K562 (cell line): Measurements from ENCODE around the gene F12. TPM values are rescaled to one million over a fixed set of nuclear protein-coding genes. Genes with fewer than 3 reads are reported as not detected.

Experiments
- ATAC-seq: fragments of 200-7000 bp; cut with Tn5 transposase; 3 replicates; pipeline ENCODE4 v1.9.1; 2020; ENCODE audit warnings: moderate library complexity
- BruUV-seq: library from RNA; stranded (reverse); fragments of 400-500 nt; replicated peaks from 2 replicates; lab custom pipeline; 2021; lab: Mats Ljungman, UMichigan
- CTCF ChIA-PET: fragments of 300-600 bp; formaldehyde crosslinking; extraction: SDS; loops from one replicate; lab custom pipeline; 2021; ENCODE audit warnings: low intra/inter-chr PET ratio; lab: Yijun Ruan, JAX
- POLR2A ChIA-PET: fragments of 300-600, 350-650 bp; sonication (Branson Sonifier 250); formaldehyde crosslinking; extraction: SDS; loops from one replicate; lab custom pipeline; 2021; ENCODE audit warnings: antibody characterized with exemption, inconsistent platforms; lab: Yijun Ruan, JAX
- DNase-seq, 4 experiments: peaks; one replicate each; pipeline versions ENCODE4 v3.0.0 to v3.0.0-alpha.2; 2011 to 2018; ENCODE audit warnings: low spot score in 3 of 4, mixed read lengths in 3 of 4; ENCODE audit errors: extremely low read depth in 1 of 4
- FAIRE-seq: peaks from 2 replicates; lab custom pipeline; 2011; peaks lifted over from hg19 to GRCh38; lab: Jason Lieb, UNC
- H2AFZ ChIP-seq: 2 replicates; pipeline ENCODE4 v1.6.0; 2011; ENCODE audit warnings: low read depth, low read length, control low read depth, inconsistent platforms
- H3K27ac ChIP-seq: fragments of 200-600 bp; 3 replicates; pipeline ENCODE4 v1.8.0; 2011; ENCODE audit warnings: low read depth, mild to moderate bottlenecking, control low read depth, inconsistent platforms, low read length, moderate library complexity, mixed read lengths; ENCODE audit errors: extremely low read depth
- H3K27me3 ChIP-seq, 2 experiments: fragments of 300-600 bp in 1 of 2; 2 replicates in 1 of 2; 3 replicates in 1 of 2; pipeline versions ENCODE4 v1.6.0 to v1.8.0; 2011; ENCODE audit warnings: inconsistent platforms in 2 of 2, low read length in 2 of 2, mild to moderate bottlenecking in 1 of 2, mixed read lengths in 1 of 2, moderate library complexity in 1 of 2; ENCODE audit not compliant: control insufficient read depth in 2 of 2, insufficient read depth in 2 of 2
- H3K36me3 ChIP-seq: fragments of 300-600 bp; 3 replicates; pipeline ENCODE4 v1.8.0; 2011; ENCODE audit warnings: mild to moderate bottlenecking, low read length, inconsistent platforms; ENCODE audit not compliant: control insufficient read depth, insufficient read depth
- H3K4me1 ChIP-seq, 2 experiments: fragments of 200-600 bp in 1 of 2; replicated peaks in 1 of 2; 2 replicates in 1 of 2; 3 replicates in 1 of 2; pipeline versions ENCODE4 v1.5.1 to v1.8.0; 2011; ENCODE audit warnings: inconsistent platforms in 2 of 2, low read length in 2 of 2, mild to moderate bottlenecking in 1 of 2, mixed read lengths in 1 of 2, moderate library complexity in 1 of 2; ENCODE audit not compliant: control insufficient read depth in 2 of 2, insufficient read depth in 2 of 2
- H3K4me2 ChIP-seq: 2 replicates; pipeline ENCODE4 v1.6.1; 2011; ENCODE audit warnings: low read length, control low read depth, inconsistent platforms, mixed read lengths; ENCODE audit not compliant: insufficient read depth
- H3K4me3 ChIP-seq: fragments of 200-600 bp; sonication (generic), shearing (Covaris generic); 2 replicates; pipeline ENCODE4 v1.5.1; 2016; ENCODE audit warnings: control low read depth, inconsistent platforms
- H3K79me2 ChIP-seq: fragments of 200-600 bp; 3 replicates; pipeline ENCODE4 v1.8.0; 2011; ENCODE audit warnings: low read length, inconsistent platforms; ENCODE audit not compliant: control insufficient read depth, insufficient read depth
- H3K9ac ChIP-seq, 2 experiments: 2 replicates each; pipeline versions ENCODE4 v1.6.0 to v1.6.1; 2011; ENCODE audit warnings: low read depth in 2 of 2, low read length in 2 of 2, control low read depth in 1 of 2, inconsistent platforms in 1 of 2, mild to moderate bottlenecking in 1 of 2, mixed read lengths in 1 of 2; ENCODE audit not compliant: insufficient read depth in 1 of 2
- H3K9me1 ChIP-seq: one replicate; pipeline ENCODE4 v1.6.0; 2011; ENCODE audit warnings: inconsistent platforms, mild to moderate bottlenecking, low read length, moderate library complexity; ENCODE audit not compliant: control insufficient read depth, insufficient read depth
- H3K9me3 ChIP-seq: replicated peaks from 2 replicates; pipeline ENCODE4 v1.5.1; 2011; ENCODE audit warnings: low read depth, low read length, inconsistent platforms; ENCODE audit not compliant: control insufficient read depth, insufficient read depth
- H4K20me1 ChIP-seq: replicated peaks from 2 replicates; pipeline ENCODE4 v1.6.1; 2011; ENCODE audit warnings: low read length, inconsistent platforms, mixed read lengths; ENCODE audit not compliant: control insufficient read depth, insufficient read depth
- CBFA2T2 ChIP-seq: fragments of 450-650 bp; conservative IDR thresholded peaks from 2 replicates; pipeline ENCODE4 v1.6.1; 2017; ENCODE audit warnings: mild to moderate bottlenecking
- CCNT2 ChIP-seq: IDR thresholded peaks from 2 replicates; pipeline ENCODE4 v1.6.1; 2011; ENCODE audit warnings: borderline replicate concordance, low read depth, mild to moderate bottlenecking, moderate library complexity, mixed read lengths, low read length; ENCODE audit not compliant: insufficient read length; ENCODE audit errors: extremely low read depth
- CEBPG ChIP-seq, 3 experiments: fragments of 200-800 bp in 1 of 3; sonication (Bioruptor generic) in 1 of 3; sonication (generic) in 1 of 3; formaldehyde crosslinking in 1 of 3; IDR thresholded peaks in 2 of 3; conservative IDR thresholded peaks in 1 of 3; 2 replicates each; pipeline versions ENCODE4 v1.6.1 to v1.8.0; 2016 to 2022; ENCODE audit warnings: missing compliant biosample characterization in 2 of 3, missing genetic modification characterization in 2 of 3, mild to moderate bottlenecking in 1 of 3, missing genetic modification reagents in 1 of 3
- CHD2 ChIP-seq: IDR thresholded peaks from 2 replicates; pipeline ENCODE4 v1.6.1; 2011; ENCODE audit warnings: low read depth, low read length
- GABPB1 ChIP-seq: sonication (generic); formaldehyde crosslinking; IDR thresholded peaks from 2 replicates; pipeline ENCODE4 v1.8.0; 2022; ENCODE audit warnings: mild to moderate bottlenecking, missing genetic modification reagents
- HDAC2 ChIP-seq: fragments of 450-650 bp; IDR thresholded peaks from 2 replicates; pipeline ENCODE4 v1.6.1; 2016; ENCODE audit warnings: mild to moderate bottlenecking
- NFYB ChIP-seq: IDR thresholded peaks from 2 replicates; pipeline ENCODE4 v1.6.1; 2011; ENCODE audit warnings: mild to moderate bottlenecking, moderate library complexity; ENCODE audit not compliant: insufficient read length; ENCODE audit errors: extremely low read depth
- PHF20 ChIP-seq: fragments of 450-650 bp; IDR thresholded peaks from 2 replicates; pipeline ENCODE4 v1.6.1; 2018; ENCODE audit not compliant: partially characterized antibody
- SETDB1 ChIP-seq: IDR thresholded peaks from one replicate; pipeline ENCODE4 v1.6.1; 2012; ENCODE audit warnings: low read length, control low read depth, inconsistent platforms
- XRCC4 ChIP-seq: IDR thresholded peaks from one replicate; pipeline ENCODE4 v1.6.1; 2011; ENCODE audit not compliant: insufficient read depth, insufficient read length; ENCODE audit errors: extremely low read depth
- ZNF224 ChIP-seq: sonication (generic); formaldehyde crosslinking; IDR thresholded peaks from 2 replicates; pipeline ENCODE4 v1.8.0; 2022; ENCODE audit warnings: mild to moderate bottlenecking, missing genetic modification reagents
- ZNF586 ChIP-seq: fragments of 450-650 bp; formaldehyde crosslinking; conservative IDR thresholded peaks from 2 replicates; pipeline ENCODE4 v1.4.0; 2020; ENCODE audit warnings: mild to moderate bottlenecking, moderate library complexity
- WGBS: fragments of 100-300 bp; shearing (Covaris generic); methylation state at CpG from one replicate; pipeline ENCODE4 v1.1.6; 2016; ENCODE audit warnings: low coverage, mixed read lengths; ENCODE audit not compliant: insufficient coverage; ENCODE audit errors: missing lambda C conversion rate; 5-methylcytosine and 5-hydroxymethylcytosine counted together
- in situ Hi-C: fragments of 300-500 bp; cut with MboI; formaldehyde crosslinking; loops from 4 replicates; pipeline ENCODE4 v1.15.0; 2018; ENCODE audit warnings: inconsistent platforms, mixed read lengths
- intact Hi-C: fragments of 100-400 bp; cut with micrococcal nuclease; formaldehyde crosslinking; loops from 2 replicates; pipeline ENCODE4 v1.14.2; 2022
- polyA plus RNA-seq, 8 experiments: library from polyadenylated mRNA; depleted of rRNA in 4 of 8; stranded (reverse) in 5 of 8; unstranded in 3 of 8; fragments of >200 nt; fragmentation: Nextera tagmentation in 2 of 8; fragmentation: Illumina TruSeq in 1 of 8; extraction: Ambion mirVana in 2 of 8; extraction: Trizol in 1 of 8; gene quantifications; 2 replicates each; pipeline versions ENCODE4 v1.2.1 to v1.2.3, GENCODE V29; 2011 to 2014; ENCODE audit warnings: inconsistent platforms in 1 of 8, missing spikeins in 1 of 8
- total RNA-seq, 7 experiments: library from RNA; depleted of rRNA in 6 of 7; stranded (reverse); fragments of >200 nt in 6 of 7; fragmentation: Illumina TruSeq in 2 of 7; extraction: Trizol in 2 of 7; gene quantifications; 2 replicates each; pipeline versions ENCODE4 v1.2.1 to v1.2.3, GENCODE V29; 2011 to 2021; ENCODE audit warnings: low replicate concordance in 1 of 7
- TF ChIP-seq, protein P1 (sequence below): fragments of 450-650 bp; IDR thresholded peaks from 2 replicates; pipeline ENCODE4 v1.6.1; 2018; ENCODE audit warnings: mild to moderate bottlenecking, low read depth; ENCODE audit not compliant: partially characterized antibody
- TF ChIP-seq, protein P2 (sequence below): fragments of 200-800 bp; sonication (Bioruptor generic); IDR thresholded peaks from 2 replicates; pipeline ENCODE4 v1.6.1; 2017; ENCODE audit warnings: missing genetic modification characterization, missing compliant biosample characterization
- TF ChIP-seq, protein P3 (sequence below): sonication (generic); formaldehyde crosslinking; IDR thresholded peaks from 2 replicates; pipeline ENCODE4 v1.8.0; 2022; ENCODE audit warnings: mild to moderate bottlenecking, missing genetic modification reagents

The F12 gene
- total and polyA plus RNA-seq, 9 of the 15 experiments (the other 6 are each of a cell fraction or from before 2014, with no cell fraction given) = 0.59 to 18.3 (median 3.6) TPM

DNA sequence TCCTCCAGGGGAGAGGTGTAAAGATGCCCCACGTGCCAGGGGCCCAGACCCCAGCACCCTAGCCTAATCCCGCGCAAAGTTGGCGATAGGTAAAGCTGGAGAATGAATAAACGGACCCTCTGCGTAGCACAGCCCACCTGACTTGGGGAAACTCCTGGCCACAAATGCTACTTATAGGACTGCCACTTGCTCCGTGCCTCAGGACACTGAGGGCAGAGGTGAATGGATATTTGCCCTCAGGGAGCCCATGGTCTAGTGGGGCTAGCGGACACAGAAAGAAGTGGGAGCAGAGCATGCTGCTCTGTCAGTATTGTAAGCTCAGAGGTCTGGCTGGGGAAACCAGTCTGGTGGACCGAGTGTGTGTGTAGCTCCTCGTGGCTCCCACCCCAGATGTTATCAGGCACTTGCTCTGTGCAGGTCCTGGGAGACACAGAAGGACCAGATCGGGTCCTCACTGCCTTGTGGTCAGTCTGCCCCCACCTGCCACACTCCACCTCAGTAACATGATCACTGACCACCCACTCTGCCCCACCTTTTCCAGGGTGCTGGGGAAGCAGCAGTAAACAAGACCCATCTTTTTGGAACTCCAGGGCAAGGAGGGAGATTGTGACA, 18.0 kb upstream of the F12 start (continued):
- TF ChIP-seq, protein P1, sequence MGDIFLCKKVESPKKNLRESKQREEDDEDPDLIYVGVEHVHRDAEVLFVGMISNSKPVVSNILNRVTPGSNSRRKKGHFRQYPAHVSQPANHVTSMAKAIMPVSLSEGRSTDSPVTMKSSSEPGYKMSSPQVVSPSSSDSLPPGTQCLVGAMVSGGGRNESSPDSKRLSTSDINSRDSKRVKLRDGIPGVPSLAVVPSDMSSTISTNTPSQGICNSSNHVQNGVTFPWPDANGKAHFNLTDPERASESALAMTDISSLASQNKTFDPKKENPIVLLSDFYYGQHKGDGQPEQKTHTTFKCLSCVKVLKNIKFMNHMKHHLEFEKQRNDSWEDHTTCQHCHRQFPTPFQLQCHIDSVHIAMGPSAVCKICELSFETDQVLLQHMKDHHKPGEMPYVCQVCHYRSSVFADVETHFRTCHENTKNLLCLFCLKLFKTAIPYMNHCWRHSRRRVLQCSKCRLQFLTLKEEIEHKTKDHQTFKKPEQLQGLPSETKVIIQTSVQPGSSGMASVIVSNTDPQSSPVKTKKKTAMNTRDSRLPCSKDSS = no peak
- no peak for TF ChIP-seq XRCC4
- TF ChIP-seq NFYB = no peak
- peak; percentile 37; the same call in 1 of the 2 replicates for TF ChIP-seq CEBPG (CRISPR knock-in tag; IDR thresholded peaks at IDR 0.05)
- TF ChIP-seq CEBPG (tag; conservative IDR thresholded peaks at IDR 0.05 in 1 of 2, IDR thresholded peaks at IDR 0.05 in 1 of 2) = no peak
- no peak for TF ChIP-seq CHD2
- no peak for TF ChIP-seq SETDB1
- 0 out of 2 replicates have a peak, but pooled peaks have one; percentile 29 for TF ChIP-seq HDAC2

DNA sequence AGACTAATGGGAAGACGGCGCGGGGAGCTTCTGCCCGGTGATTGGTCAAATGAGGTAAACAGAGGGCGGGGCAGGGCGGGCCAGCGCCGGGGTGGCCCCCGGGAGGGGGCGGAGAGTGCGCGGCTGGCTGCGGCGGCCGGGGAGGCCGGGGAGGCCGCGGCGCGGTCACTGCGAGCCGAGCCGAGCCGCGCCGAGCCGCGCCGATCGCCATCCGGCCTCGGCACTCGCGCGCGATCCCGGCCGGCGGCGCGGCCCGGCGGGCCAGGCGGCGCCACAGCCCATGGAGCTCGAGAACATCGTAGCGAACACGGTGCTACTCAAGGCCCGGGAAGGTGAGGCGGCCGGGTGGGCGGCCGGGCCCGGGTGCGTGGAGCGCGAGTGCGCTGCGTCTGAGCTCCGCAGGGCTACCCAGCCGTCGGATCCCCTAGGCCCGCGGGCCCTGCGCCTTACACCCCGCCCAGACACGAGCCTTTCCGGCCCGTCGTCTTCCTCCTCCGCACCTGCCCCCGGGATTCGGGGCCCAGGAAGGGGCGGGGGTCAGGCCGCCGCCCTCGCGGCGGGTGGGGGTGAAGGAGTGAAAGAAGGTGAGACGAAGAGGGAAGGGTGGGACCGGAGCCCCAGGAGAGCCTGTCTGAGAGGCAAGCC, 17.3 kb upstream of the F12 start, which contains the start of gene GRK6:
Gene GRK6, plus strand, starts transcription at position 111 of the 645 bp plus-strand sequence. Its CDS starts 170 bp downstream, at position 281.
- no peaks in the 10 kb centered on the region for H3K9me3 ChIP-seq
- peak within 1 kb of the TSS; percentile 98 for H3K4me2 ChIP-seq
- peak within 1 kb of the TSS; percentile 95 for H2AFZ ChIP-seq
- H3K79me2 ChIP-seq = peaks cover 50% of the 10 kb centered on the region
- BruUV-seq = no TSS peak
- FAIRE-seq (no peak), DNase-seq (peak; percentile 72 to 96 (median 86)), ATAC-seq (peak; percentile 19)
- ChIA-PET POLR2A (interaction anchor here (0.5 to 10.8 kb wide), 24 partner anchors 9 to 878 kb away, joined by 3 to 210 read pairs (median 4); partner anchors contain the start of genes F12 and PRR7), CTCF (no interaction called here)
- in situ Hi-C loops (no loop called here), intact Hi-C loops (loop anchor here (2.0 kb wide), 1 partner anchor 28 kb away; no protein-coding TSS in a partner anchor)
- H3K27me3 ChIP-seq = no peaks in the 10 kb centered on the region
- peak within 1 kb of the TSS; percentile 98 for H3K27ac ChIP-seq
- peak within 1 kb of the TSS; percentile 96 to 97 for H3K9ac ChIP-seq
- 0% methylated on average over 30 of the region's 82 CpGs for WGBS
- peaks cover 44% of the 10 kb centered on the region; the same call in 2 of the 3 replicates for H3K36me3 ChIP-seq
- H3K4me1 ChIP-seq = peaks cover 30 to 60% of the 10 kb centered on the region in 2 experiments
- peaks cover 22% of the 10 kb centered on the region; the same call in 1 of the 2 replicates for H4K20me1 ChIP-seq
- H3K9me1 ChIP-seq = no peaks in the 10 kb centered on the region
- peak within 1 kb of the TSS; percentile 91 for H3K4me3 ChIP-seq
- TF ChIP-seq ZNF224 (CRISPR knock-in tag) (0 out of 2 replicates have a peak, but pooled peaks have one; percentile 48), PHF20 (no peak), ZNF586 (CRISPR knock-in tag) (no peak), GABPB1 (CRISPR knock-in tag) (no peak), CBFA2T2 (no peak), CCNT2 (peak; percentile 86)
- TF ChIP-seq, protein P2, sequence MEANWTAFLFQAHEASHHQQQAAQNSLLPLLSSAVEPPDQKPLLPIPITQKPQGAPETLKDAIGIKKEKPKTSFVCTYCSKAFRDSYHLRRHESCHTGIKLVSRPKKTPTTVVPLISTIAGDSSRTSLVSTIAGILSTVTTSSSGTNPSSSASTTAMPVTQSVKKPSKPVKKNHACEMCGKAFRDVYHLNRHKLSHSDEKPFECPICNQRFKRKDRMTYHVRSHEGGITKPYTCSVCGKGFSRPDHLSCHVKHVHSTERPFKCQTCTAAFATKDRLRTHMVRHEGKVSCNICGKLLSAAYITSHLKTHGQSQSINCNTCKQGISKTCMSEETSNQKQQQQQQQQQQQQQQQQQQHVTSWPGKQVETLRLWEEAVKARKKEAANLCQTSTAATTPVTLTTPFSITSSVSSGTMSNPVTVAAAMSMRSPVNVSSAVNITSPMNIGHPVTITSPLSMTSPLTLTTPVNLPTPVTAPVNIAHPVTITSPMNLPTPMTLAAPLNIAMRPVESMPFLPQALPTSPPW = peak; percentile 84
- TF ChIP-seq, protein P3, sequence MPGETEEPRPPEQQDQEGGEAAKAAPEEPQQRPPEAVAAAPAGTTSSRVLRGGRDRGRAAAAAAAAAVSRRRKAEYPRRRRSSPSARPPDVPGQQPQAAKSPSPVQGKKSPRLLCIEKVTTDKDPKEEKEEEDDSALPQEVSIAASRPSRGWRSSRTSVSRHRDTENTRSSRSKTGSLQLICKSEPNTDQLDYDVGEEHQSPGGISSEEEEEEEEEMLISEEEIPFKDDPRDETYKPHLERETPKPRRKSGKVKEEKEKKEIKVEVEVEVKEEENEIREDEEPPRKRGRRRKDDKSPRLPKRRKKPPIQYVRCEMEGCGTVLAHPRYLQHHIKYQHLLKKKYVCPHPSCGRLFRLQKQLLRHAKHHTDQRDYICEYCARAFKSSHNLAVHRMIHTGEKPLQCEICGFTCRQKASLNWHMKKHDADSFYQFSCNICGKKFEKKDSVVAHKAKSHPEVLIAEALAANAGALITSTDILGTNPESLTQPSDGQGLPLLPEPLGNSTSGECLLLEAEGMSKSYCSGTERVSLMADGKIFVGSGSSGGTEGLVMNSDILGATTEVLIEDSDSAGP (CRISPR knock-in tag) = no peak
